ENCODE results near the gene NME8.
A peak's percentile ranks its signal among the peaks of the same experiment; 100 is the strongest.

- peak; percentile 30 for TF ChIP-seq CTCF (conservative IDR thresholded peaks at IDR 0.05)
- no peak for TF ChIP-seq ZFX (IDR thresholded peaks at IDR 0.05)
Measured at GRCh38 chr7:37920305-37920848, 72.0 kb downstream of the NME8 start, which contains the start of gene EPDR1.
